Measurements from ENCODE around the gene PRRG4.
A peak's percentile ranks its signal among the peaks of the same experiment; 100 is the strongest.
"Not testable (repeated sequence)": the region's sequence is repeated elsewhere in the genome, so short reads cannot be mapped to it uniquely, and the experiment has no call there.

The PRRG4 gene

GRCh38 chr11:32843544-32843943, 13.8 kb downstream of the PRRG4 start:
- H3K27ac Mint-ChIP-seq = no peak overlapping the region
- peaks cover 13% of the 10 kb centered on the region for H3K27me3 Mint-ChIP-seq

GRCh38 chr11:32847511-32847910, 17.8 kb downstream of the PRRG4 start:
- peaks cover 3% of the 10 kb centered on the region for H3K4me1 Mint-ChIP-seq
- no peak for DNase-seq
- ATAC-seq = no peak
- H3K27me3 Mint-ChIP-seq = peaks cover 9% of the 10 kb centered on the region
- peaks cover 4% of the 10 kb centered on the region for H3K9me3 Mint-ChIP-seq
- no peak overlapping the region for H3K27ac Mint-ChIP-seq
- no peaks in the 10 kb centered on the region for H3K36me3 Mint-ChIP-seq (ENCODE audit: low read depth)
- H3K4me3 Mint-ChIP-seq = no peak overlapping the region

More at GRCh38 chr11:32843544-32843943, 13.8 kb downstream of the PRRG4 start:
- Mint-ChIP-seq H3K36me3 (ENCODE audit: low read depth) (no peaks in the 10 kb centered on the region), H3K4me1 (no peaks in the 10 kb centered on the region), H3K4me3 (no peak overlapping the region), H3K9me3 (peaks cover 4% of the 10 kb centered on the region)
- DNase-seq (no peak), ATAC-seq (no peak)

- H3K4me3 Mint-ChIP-seq = no peak overlapping the region
- DNase-seq (no peak), ATAC-seq (no peak)
- peaks cover 13% of the 10 kb centered on the region for H3K27me3 Mint-ChIP-seq
- peaks cover 3% of the 10 kb centered on the region for H3K4me1 Mint-ChIP-seq
- H3K27ac Mint-ChIP-seq = no peak overlapping the region
- H3K9me3 Mint-ChIP-seq = peaks cover 4% of the 10 kb centered on the region
- H3K36me3 Mint-ChIP-seq (ENCODE audit: low read depth) = no peaks in the 10 kb centered on the region
Observed at GRCh38 chr11:32849761-32850160, 20.0 kb downstream of the PRRG4 start.

- ATAC-seq = no peak
- H3K27ac Mint-ChIP-seq = no peak overlapping the region
- H3K27me3 Mint-ChIP-seq = peaks cover 11% of the 10 kb centered on the region
- no peaks in the 10 kb centered on the region for H3K36me3 Mint-ChIP-seq (ENCODE audit: low read depth)
- no peak for DNase-seq
- H3K9me3 Mint-ChIP-seq = peaks cover 4% of the 10 kb centered on the region
- H3K4me3 Mint-ChIP-seq = no peak overlapping the region
- H3K4me1 Mint-ChIP-seq = peaks cover 3% of the 10 kb centered on the region
Observed at GRCh38 chr11:32851251-32851650, 21.5 kb downstream of the PRRG4 start.

- Mint-ChIP-seq H3K27ac (no peak overlapping the region), H3K4me1 (peaks cover 3% of the 10 kb centered on the region), H3K36me3 (ENCODE audit: low read depth) (no peaks in the 10 kb centered on the region), H3K9me3 (peaks cover 4% of the 10 kb centered on the region), H3K27me3 (peaks cover 6% of the 10 kb centered on the region), H3K4me3 (no peak overlapping the region)
- ATAC-seq (no peak), DNase-seq (no peak)
Observed at GRCh38 chr11:32852207-32852606, 22.5 kb downstream of the PRRG4 start.

- H3K4me1 Mint-ChIP-seq = no peaks in the 10 kb centered on the region
- H3K9me3 Mint-ChIP-seq = no peaks in the 10 kb centered on the region
- no peaks in the 10 kb centered on the region for H3K36me3 Mint-ChIP-seq (ENCODE audit: low read depth)
- DNase-seq (no peak), ATAC-seq (no peak)
- no peak overlapping the region for H3K27ac Mint-ChIP-seq
- no peak overlapping the region for H3K4me3 Mint-ChIP-seq
- peaks cover 6% of the 10 kb centered on the region for H3K27me3 Mint-ChIP-seq
Observed at GRCh38 chr11:32855601-32856000, 25.9 kb downstream of the PRRG4 start.

GRCh38 chr11:32858731-32859130, 29.0 kb downstream of the PRRG4 start:
- Mint-ChIP-seq H3K36me3 (ENCODE audit: low read depth) (no peaks in the 10 kb centered on the region), H3K27ac (no peak overlapping the region), H3K4me3 (no peak overlapping the region), H3K9me3 (no peaks in the 10 kb centered on the region), H3K27me3 (peaks cover 10% of the 10 kb centered on the region), H3K4me1 (no peaks in the 10 kb centered on the region)
- DNase-seq (no peak), ATAC-seq (no peak)

GRCh38 chr11:32861850-32862577, 32.3 kb downstream of the PRRG4 start:
- DNase-seq (no peak), ATAC-seq (no peak)
- H3K27ac Mint-ChIP-seq = no peak overlapping the region
- H3K4me1 Mint-ChIP-seq = no peaks in the 10 kb centered on the region
- no peaks in the 10 kb centered on the region for H3K36me3 Mint-ChIP-seq (ENCODE audit: low read depth)
- H3K9me3 Mint-ChIP-seq = no peaks in the 10 kb centered on the region
- no peak overlapping the region for H3K4me3 Mint-ChIP-seq
- H3K27me3 Mint-ChIP-seq = peaks cover 13% of the 10 kb centered on the region

GRCh38 chr11:32864555-32864954, 34.8 kb downstream of the PRRG4 start:
- H3K27ac Mint-ChIP-seq = no peak overlapping the region
- H3K36me3 Mint-ChIP-seq (ENCODE audit: low read depth) = no peaks in the 10 kb centered on the region
- H3K27me3 Mint-ChIP-seq = peaks cover 12% of the 10 kb centered on the region
- H3K4me1 Mint-ChIP-seq = no peaks in the 10 kb centered on the region
- ATAC-seq (no peak), DNase-seq (no peak)
- no peak overlapping the region for H3K4me3 Mint-ChIP-seq
- peaks cover 4% of the 10 kb centered on the region for H3K9me3 Mint-ChIP-seq

GRCh38 chr11:32868752-32869151, 39.0 kb downstream of the PRRG4 start:
- H3K4me3 Mint-ChIP-seq; H3K9me3 Mint-ChIP-seq; H3K36me3 Mint-ChIP-seq (ENCODE audit: low read depth); H3K27me3 Mint-ChIP-seq; DNase-seq; H3K27ac Mint-ChIP-seq; H3K4me1 Mint-ChIP-seq; ATAC-seq: not testable (repeated sequence)

GRCh38 chr11:32870676-32871075, 40.9 kb downstream of the PRRG4 start:
- no peak overlapping the region for H3K4me3 Mint-ChIP-seq
- H3K4me1 Mint-ChIP-seq = no peaks in the 10 kb centered on the region
- no peak overlapping the region for H3K27ac Mint-ChIP-seq
- H3K9me3 Mint-ChIP-seq = peaks cover 4% of the 10 kb centered on the region
- H3K36me3 Mint-ChIP-seq (ENCODE audit: low read depth) = no peaks in the 10 kb centered on the region
- DNase-seq (peak; percentile 29), ATAC-seq (peak; percentile 61)
- H3K27me3 Mint-ChIP-seq = peaks cover 10% of the 10 kb centered on the region

- DNase-seq = no peak
- no peak overlapping the region for H3K4me3 Mint-ChIP-seq
- H3K9me3 Mint-ChIP-seq = no peaks in the 10 kb centered on the region
- H3K4me1 Mint-ChIP-seq = no peaks in the 10 kb centered on the region
- ATAC-seq = no peak
- no peak overlapping the region for H3K27ac Mint-ChIP-seq
- no peaks in the 10 kb centered on the region for H3K36me3 Mint-ChIP-seq (ENCODE audit: low read depth)
- peaks cover 18% of the 10 kb centered on the region for H3K27me3 Mint-ChIP-seq
Observed at GRCh38 chr11:32874132-32874531, 44.4 kb downstream of the PRRG4 start.

- Mint-ChIP-seq H3K4me1 (no peaks in the 10 kb centered on the region), H3K4me3 (no peak overlapping the region), H3K27ac (no peak overlapping the region), H3K9me3 (no peaks in the 10 kb centered on the region), H3K36me3 (ENCODE audit: low read depth) (no peaks in the 10 kb centered on the region), H3K27me3 (peaks cover 9% of the 10 kb centered on the region)
- ATAC-seq (no peak), DNase-seq (no peak)
Observed at GRCh38 chr11:32881286-32881685, 51.6 kb downstream of the PRRG4 start.

- Mint-ChIP-seq H3K4me1 (no peaks in the 10 kb centered on the region), H3K4me3 (no peak overlapping the region)
Observed at GRCh38 chr11:32883421-32883820, 53.7 kb downstream of the PRRG4 start.

GRCh38 chr11:32884023-32884422, 54.3 kb downstream of the PRRG4 start:
- H3K36me3 Mint-ChIP-seq (ENCODE audit: low read depth) = no peaks in the 10 kb centered on the region
- no peaks in the 10 kb centered on the region for H3K4me1 Mint-ChIP-seq
- H3K9me3 Mint-ChIP-seq = no peaks in the 10 kb centered on the region
- ATAC-seq = no peak
- H3K27ac Mint-ChIP-seq = no peak overlapping the region
- H3K4me3 Mint-ChIP-seq = no peak overlapping the region
- H3K27me3 Mint-ChIP-seq = no peaks in the 10 kb centered on the region
- no peak for DNase-seq

More at GRCh38 chr11:32883421-32883820, 53.7 kb downstream of the PRRG4 start:
- H3K27ac Mint-ChIP-seq = no peak overlapping the region
- H3K27me3 Mint-ChIP-seq = peaks cover 1% of the 10 kb centered on the region
- no peaks in the 10 kb centered on the region for H3K9me3 Mint-ChIP-seq
- no peaks in the 10 kb centered on the region for H3K36me3 Mint-ChIP-seq (ENCODE audit: low read depth)
- DNase-seq (no peak), ATAC-seq (no peak)

Data from activated naive CD8-positive, alpha-beta T cell treated with anti-CD3 and anti-CD28 coated beads, Interleukin-2, amount 50 U/mL, for 24 hours (primary cell).